Left cardiac atrium (tissue), 4 donors: ENCODE results near the gene ADRB2. TPM values are rescaled to one million over a fixed set of nuclear protein-coding genes. Genes with fewer than 3 reads are reported as not detected.
"Not testable (repeated sequence)": the region's sequence is repeated elsewhere in the genome, so short reads cannot be mapped to it uniquely, and the experiment has no call there.

Source experiments
- ATAC-seq, 2 donors: fragments of 200-7000 bp; cut with Tn5 transposase; one replicate each; pipeline ENCODE4 v1.9.1; 2020; ENCODE audit warnings: mild to moderate bottlenecking in 2 of 2, moderate library complexity in 2 of 2
- DNase-seq: peaks from one replicate; pipeline ENCODE4 v3.0.0-alpha.2; 2020
- intact Hi-C, 2 donors: fragments of 100-400 bp; cut with DNase I; formaldehyde crosslinking; loops; one replicate each; pipeline versions ENCODE4 v1.14.1 to v1.15.1; 2022 to 2023
- total RNA-seq, 2 donors: library from RNA; stranded (reverse); fragmentation: NEBNext Ultra II Directional; extraction: Animal tissue kit (Norgen Biotek cat#: 25700); gene quantifications; one replicate each; pipeline ENCODE4 v1.2.1, GENCODE V29; 2021
- donor health status: DM: no; HTN: yes; CAD: no.
- donor health status: DM: no; HTN: yes; CAD: no; lungs with severe emphysema.
- donor health status: DM: yes; HTN: yes; CAD: no.
- donor health status: Dilated cardiomyopathy.

The ADRB2 gene
- total RNA-seq, 2 donors from 2014 or later = 3.3 to 5.8 TPM

DNA sequence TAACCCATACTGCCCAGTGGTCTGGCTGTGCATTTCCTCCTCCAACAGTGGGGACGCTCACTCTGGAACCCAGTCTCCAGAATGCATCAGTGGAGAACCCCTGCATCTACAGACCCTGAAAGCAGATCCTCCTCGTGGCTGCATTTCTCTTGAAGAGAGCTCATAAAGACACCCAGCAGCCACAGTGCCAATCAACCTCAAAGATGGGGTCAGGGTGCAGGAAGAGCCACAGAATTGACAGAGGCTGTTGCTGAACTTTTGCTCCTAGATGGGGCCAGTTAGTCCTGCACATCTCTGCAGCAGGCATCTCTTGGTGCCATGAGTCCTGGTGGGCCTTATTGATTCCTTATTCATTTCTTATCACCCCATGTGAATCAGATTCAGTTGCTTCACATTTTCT lies 39.6 kb downstream of the ADRB2 start:
- intact Hi-C loops = no loop called here
- ATAC-seq (no peak), DNase-seq (no peak)

DNA sequence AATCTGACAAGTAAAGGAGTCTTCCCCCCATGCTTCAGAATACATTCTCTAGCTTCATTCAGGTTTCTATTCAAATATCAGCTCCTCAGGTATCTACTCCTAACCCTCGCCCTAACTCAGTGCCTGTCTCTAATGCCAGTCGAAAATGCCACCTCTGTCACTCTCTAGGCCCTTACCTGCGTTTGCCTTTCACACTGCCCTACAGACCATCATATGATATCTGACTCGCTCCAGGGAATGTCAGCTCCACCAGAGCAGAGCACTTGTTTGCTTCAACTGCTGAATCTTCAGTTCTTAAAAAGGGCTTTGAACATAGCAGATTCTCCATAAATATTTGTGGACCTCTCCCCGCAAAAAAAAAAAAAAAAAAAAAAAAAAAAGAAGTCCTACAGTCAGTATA lies 46.7 kb downstream of the ADRB2 start:
- intact Hi-C loops = no loop called here
- DNase-seq (no peak), ATAC-seq (no peak)

DNA sequence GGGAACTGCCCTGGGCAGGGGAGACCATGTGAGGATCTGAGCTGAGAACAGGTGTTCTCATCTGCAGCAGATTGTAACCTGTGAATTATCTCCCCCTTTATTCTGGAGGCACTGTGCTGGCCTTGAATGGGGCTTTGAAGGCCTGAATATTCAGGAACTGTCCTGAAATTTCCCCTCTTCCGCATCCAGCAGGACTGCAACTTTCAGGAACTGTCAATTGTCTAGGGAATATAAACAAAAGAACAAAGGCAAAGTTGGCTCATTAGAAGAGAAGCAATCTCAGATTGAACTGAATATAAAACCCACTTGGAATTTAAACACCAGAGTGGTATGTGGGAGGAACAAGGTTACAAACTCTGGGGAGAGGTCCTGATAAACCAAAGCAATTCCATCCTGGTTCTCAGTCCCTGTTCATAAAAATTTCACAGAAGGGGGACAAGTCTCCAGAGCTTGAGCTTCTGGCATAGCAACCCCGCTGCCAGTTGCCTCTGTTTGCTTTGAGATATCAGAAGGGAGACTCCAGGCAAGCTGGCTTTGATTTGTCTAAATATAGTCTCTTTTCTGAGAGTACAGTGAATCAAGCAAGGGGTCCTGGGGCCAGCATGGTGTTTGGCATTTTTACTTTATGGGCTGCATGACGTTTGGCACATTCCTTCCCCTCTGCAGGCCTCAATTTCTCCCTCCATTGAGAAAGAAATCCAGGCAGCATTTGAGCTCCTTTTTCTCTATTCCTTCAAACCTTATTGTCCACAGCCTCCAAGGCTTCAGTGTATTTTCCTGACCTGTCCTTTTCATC lies 47.5 kb downstream of the ADRB2 start:
- intact Hi-C loops = no loop called here
- no peak for DNase-seq
- ATAC-seq = no peak

DNA sequence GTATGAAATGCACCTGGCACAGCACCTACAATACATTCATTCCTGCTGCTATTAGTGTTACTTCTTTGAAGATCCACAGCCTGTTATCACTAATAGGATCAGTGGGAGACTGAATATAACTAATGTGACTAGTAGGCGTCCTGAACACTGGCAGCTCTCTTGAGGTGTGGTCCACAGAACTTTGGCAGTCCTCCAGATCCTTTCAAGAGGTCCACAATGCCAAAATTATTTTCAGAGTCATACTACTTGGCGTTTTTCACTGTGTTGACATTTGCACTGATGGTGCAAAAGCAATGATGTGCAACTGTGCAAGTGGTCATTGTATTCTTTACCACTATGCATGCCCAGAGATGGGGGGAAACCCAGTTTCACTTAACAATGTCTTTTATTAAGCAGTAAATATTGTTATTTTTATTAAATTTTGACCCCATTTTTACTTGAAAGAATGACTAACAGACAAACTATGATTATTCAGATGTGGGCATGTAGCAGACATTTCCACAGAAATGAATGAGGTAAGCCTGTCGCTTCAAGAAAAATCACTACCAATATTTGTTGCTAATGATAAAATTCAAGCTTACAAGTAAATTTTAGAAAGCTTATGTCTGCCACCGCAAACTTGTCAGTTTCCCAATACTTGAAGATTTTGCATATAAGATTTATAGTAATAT lies 48.9 kb downstream of the ADRB2 start:
- DNase-seq (no peak), ATAC-seq (peak; percentile 68 to 70)
- intact Hi-C loops = no loop called here

DNA sequence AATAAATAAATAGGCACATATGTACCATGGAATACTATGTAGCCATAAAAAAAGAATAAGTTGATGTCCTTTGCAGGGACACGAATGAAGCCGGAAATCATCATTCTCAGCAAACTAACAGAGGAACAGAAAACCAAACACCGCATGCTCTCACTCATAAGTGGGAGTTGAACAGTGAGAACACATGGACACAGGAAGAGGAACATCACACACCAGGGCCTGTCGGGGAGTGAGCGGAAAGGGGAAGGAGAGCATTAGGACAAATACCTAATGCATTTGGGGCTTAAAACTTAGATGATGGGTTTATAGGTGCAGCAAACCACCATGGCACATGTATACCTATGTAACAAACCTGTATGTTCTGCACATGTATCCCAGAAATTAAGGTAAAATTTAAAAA lies 51.0 kb downstream of the ADRB2 start:
- DNase-seq, intact Hi-C loops, ATAC-seq: not testable (repeated sequence)

Other genes starting within 250 kb of the ADRB2 start
- 1 to 10 TPM; 4.7 to 8.8 TPM for gene HTR4, start 172.1 kb upstream of the ADRB2 start, total RNA-seq
- 10 to 100 TPM in 1 of 2 donors, 1 to 10 TPM in 1; 3.1 to 20.1 TPM for gene SH3TC2, start 236.5 kb downstream of the ADRB2 start, total RNA-seq